HepG2 (cell line): ENCODE measurements around the gene STK11. TPM values are rescaled to one million over a fixed set of nuclear protein-coding genes. Genes with fewer than 3 reads are reported as not detected.

ENCODE experiments used
- ARID4A ChIP-seq: sonication (generic); formaldehyde crosslinking; IDR thresholded peaks from 2 replicates; pipeline ENCODE4 v1.5.0; 2020; ENCODE audit warnings: mild to moderate bottlenecking, missing genetic modification reagents, borderline replicate concordance
- ATF4 ChIP-seq, 2 experiments: fragments of 450-650 bp in 1 of 2; sonication (generic) in 1 of 2; formaldehyde crosslinking; IDR thresholded peaks; 2 replicates each; pipeline versions ENCODE4 v1.5.0 to v1.8.0; 2020 to 2022; ENCODE audit warnings: mild to moderate bottlenecking in 1 of 2, missing genetic modification reagents in 1 of 2
- ESRRA ChIP-seq: sonication (generic); formaldehyde crosslinking; IDR thresholded peaks from 2 replicates; pipeline ENCODE4 v1.5.1; 2020; ENCODE audit warnings: mild to moderate bottlenecking, low read depth, missing genetic modification reagents
- FOXA1 ChIP-seq, 2 experiments: fragments of 450-650 bp in 1 of 2; sonication (generic) in 1 of 2; formaldehyde crosslinking in 1 of 2; IDR thresholded peaks; 2 replicates each; pipeline versions ENCODE4 v1.4.0 to v1.6.1; 2016 to 2020; ENCODE audit warnings: missing genetic modification reagents in 1 of 2
- FOXA3 ChIP-seq: IDR thresholded peaks from 2 replicates; pipeline ENCODE4 v1.6.1; 2016; ENCODE audit warnings: missing genetic modification reagents, missing compliant biosample characterization
- IKZF5 ChIP-seq: IDR thresholded peaks from 2 replicates; pipeline ENCODE4 v1.6.1; 2018; ENCODE audit warnings: missing genetic modification reagents, mild to moderate bottlenecking, missing compliant biosample characterization
- KDM3A ChIP-seq: IDR thresholded peaks from 2 replicates; pipeline ENCODE4 v1.6.1; 2018; ENCODE audit warnings: low read depth, missing compliant biosample characterization
- NBN ChIP-seq: fragments of 450-650 bp; conservative IDR thresholded peaks from 2 replicates; pipeline ENCODE4 v1.6.1; 2017
- SKIL ChIP-seq: sonication (generic); formaldehyde crosslinking; IDR thresholded peaks from 2 replicates; pipeline ENCODE4 v1.8.0; 2022; ENCODE audit warnings: missing genetic modification reagents, mild to moderate bottlenecking, moderate library complexity, borderline replicate concordance
- SMYD3 ChIP-seq: sonication (generic); formaldehyde crosslinking; IDR thresholded peaks from 2 replicates; pipeline ENCODE4 v1.8.1; 2023; ENCODE audit warnings: mild to moderate bottlenecking, missing genetic modification reagents
- THAP9 ChIP-seq: sonication (generic); formaldehyde crosslinking; IDR thresholded peaks from 2 replicates; pipeline ENCODE4; 2020; ENCODE audit warnings: missing genetic modification reagents, mild to moderate bottlenecking, borderline replicate concordance
- ZBTB14 ChIP-seq: sonication (generic); formaldehyde crosslinking; IDR thresholded peaks from 2 replicates; pipeline ENCODE4 v1.4.0; 2020; ENCODE audit warnings: missing genetic modification reagents
- ZBTB42 ChIP-seq: sonication (generic); formaldehyde crosslinking; IDR thresholded peaks from 2 replicates; pipeline ENCODE4 v1.5.0; 2020; ENCODE audit warnings: mild to moderate bottlenecking, missing genetic modification reagents
- ZNF446 ChIP-seq: sonication (generic); formaldehyde crosslinking; IDR thresholded peaks from 2 replicates; pipeline ENCODE4 v1.5.0; 2020; ENCODE audit warnings: mild to moderate bottlenecking, missing genetic modification reagents
- ZNF614 ChIP-seq: IDR thresholded peaks from 2 replicates; pipeline ENCODE4 v1.6.1; 2018; ENCODE audit warnings: missing biosample characterization, missing genetic modification reagents, inconsistent platforms, borderline replicate concordance
- polyA plus RNA-seq, 8 experiments: library from polyadenylated mRNA; depleted of rRNA in 3 of 8; stranded (reverse) in 7 of 8; unstranded in 1 of 8; fragments of >200 nt; fragmentation: Illumina TruSeq in 4 of 8; extraction: Trizol in 4 of 8; gene quantifications; 2 replicates each; pipeline versions ENCODE4 v1.2.1 to v1.2.3, GENCODE V29; 2011 to 2016; ENCODE audit warnings: low read depth in 4 of 8, missing spikeins in 1 of 8, mixed read lengths in 1 of 8; ENCODE audit not compliant: insufficient read depth in 1 of 8
- total RNA-seq, 5 experiments: library from RNA; depleted of rRNA; stranded (reverse); fragments of >200 nt; fragmentation: Illumina TruSeq; extraction: Trizol; gene quantifications; 2 replicates each; pipeline ENCODE4 v1.2.3, GENCODE V29; 2016; ENCODE audit warnings: low read depth in 1 of 5

The STK11 gene
- total and polyA plus RNA-seq, 2 of the 13 experiments (the other 11 are each of a cell fraction or from before 2014, with no cell fraction given): 27.5 to 43.6 TPM

GRCh38 chr19:1252221-1252820 lies 46.7 kb downstream of the STK11 start (continued):
- TF ChIP-seq SKIL (peak; percentile 86), NBN (no peak), ZNF446 (CRISPR knock-in tag) (0 out of 2 replicates have a peak, but pooled peaks have one; percentile 74), THAP9 (CRISPR knock-in tag) (no peak), ESRRA (CRISPR knock-in tag) (peak; percentile 68; the same call in 1 of the 2 replicates), ARID4A (peak; percentile 73; the same call in 1 of the 2 replicates), ZBTB42 (CRISPR knock-in tag) (0 out of 2 replicates have a peak, but pooled peaks have one; percentile 32), FOXA1 (IDR thresholded peaks at IDR 0.05) (no peak), FOXA1 (CRISPR knock-in tag; IDR thresholded peaks at IDR 0.05) (no peak), ATF4 (CRISPR knock-in tag; IDR thresholded peaks at IDR 0.05) (0 out of 4 replicates have a peak, but pooled peaks of 1 of the 2 experiments have one; percentile 5), IKZF5 (CRISPR knock-in tag) (peak; percentile 58; the same call in 1 of the 2 replicates), ZNF614 (CRISPR knock-in tag) (no peak), FOXA3 (CRISPR knock-in tag) (peak; percentile 29; the same call in 1 of the 2 replicates), ZBTB14 (CRISPR knock-in tag) (peak; percentile 22; the same call in 1 of the 2 replicates), KDM3A (CRISPR knock-in tag) (0 out of 2 replicates have a peak, but pooled peaks have one; percentile 10), SMYD3 (CRISPR knock-in tag) (no peak)
